ENCODE data around the gene TMEM39A. TPM values are rescaled to one million over a fixed set of nuclear protein-coding genes. Genes with fewer than 3 reads are reported as not detected.

TMEM39A gene
- 50.4 and 55.0 TPM in 2 replicates for total RNA-seq

DNA sequence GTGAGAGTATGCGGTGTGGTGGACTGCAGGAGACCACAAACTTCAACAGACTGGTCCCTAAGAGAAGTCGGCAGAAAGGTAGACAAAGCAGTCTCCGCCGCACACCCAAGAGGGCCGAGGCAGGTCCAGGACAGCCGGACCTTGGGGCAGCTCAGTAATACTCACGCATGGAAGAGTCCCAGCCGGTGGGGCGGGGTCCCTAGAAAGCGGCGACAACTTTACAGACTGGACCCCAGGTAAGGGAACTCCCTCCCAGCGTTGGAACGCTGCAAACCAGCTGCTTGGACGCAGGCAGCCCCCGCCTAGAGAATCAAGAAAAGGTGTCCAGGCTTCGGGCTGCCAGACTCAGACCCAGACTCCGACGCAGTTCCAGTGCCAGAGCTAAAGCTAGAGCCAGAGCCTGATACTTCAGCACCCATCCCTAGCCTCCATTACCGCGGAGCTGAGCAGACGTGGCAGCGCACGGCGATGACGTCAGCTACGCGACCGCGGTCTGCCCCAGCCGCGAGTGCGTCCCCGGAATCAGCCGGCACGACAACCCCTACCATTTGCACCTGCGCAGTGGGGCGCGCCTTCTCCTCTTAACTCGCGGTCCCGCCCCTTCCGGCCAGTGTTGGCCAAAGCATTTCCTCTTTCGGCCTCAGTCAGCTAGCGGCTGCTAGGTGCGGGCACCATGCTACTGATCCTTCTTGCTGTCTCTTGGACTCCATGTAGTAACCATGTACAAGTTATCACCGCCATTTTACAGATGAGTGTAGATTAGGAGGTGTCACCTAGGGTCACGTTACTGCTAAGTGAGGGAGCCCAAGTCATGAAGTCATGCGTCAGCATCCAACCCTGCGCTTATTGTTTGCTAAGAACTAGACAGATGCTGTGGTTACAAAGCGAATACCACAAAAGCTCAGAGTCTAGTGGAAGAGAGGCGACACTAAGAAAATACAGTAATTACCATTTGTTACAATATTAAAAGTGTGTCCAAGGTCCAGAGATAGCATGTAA lies at the start of gene TMEM39A:
TMEM39A (minus strand) TSS at position 445 of the 999 bp plus-strand sequence. CDS start 1,541 bp downstream, outside the sequence.
- intact Hi-C loops (cut with micrococcal nuclease): loop anchor here (1.0 to 10.0 kb wide), 15 partner anchors 35 to 1279 kb away; partner anchors contain the start of genes ARHGAP31, CD80, COX17 and GTF2E1

GRCh38 chr3:119510690-119511089 lies 47.3 kb upstream of the TMEM39A start:
- intact Hi-C loops (cut with micrococcal nuclease): no loop called here

- intact Hi-C loops (cut with micrococcal nuclease): no loop called here
Measured at GRCh38 chr3:119508172-119508845, 44.9 kb upstream of the TMEM39A start.

DNA sequence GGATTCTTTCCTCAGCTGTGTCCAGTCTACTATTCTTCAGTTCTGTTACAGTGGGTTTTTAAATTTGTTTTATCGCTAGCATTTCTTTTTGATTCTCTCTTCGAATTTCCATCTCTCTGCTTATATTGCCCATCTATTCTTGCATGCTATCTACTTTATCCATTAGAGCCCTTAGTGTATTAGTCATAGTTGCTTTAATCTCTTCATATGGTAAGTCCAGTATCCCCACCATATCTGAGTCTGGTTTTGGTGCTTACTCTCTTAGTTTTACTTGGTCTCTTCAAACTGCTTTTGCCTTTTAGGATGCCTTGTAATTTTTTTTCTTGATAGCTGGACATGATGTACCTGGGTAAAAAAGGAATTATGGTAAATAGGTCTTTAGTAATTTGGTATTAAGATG lies 44.0 kb upstream of the TMEM39A start:
- intact Hi-C loops (cut with micrococcal nuclease): loop anchor here (1.0 to 2.0 kb wide), 2 partner anchors 9 to 51 kb away; partner anchors contain the start of genes CD80 and TIMMDC1

DNA sequence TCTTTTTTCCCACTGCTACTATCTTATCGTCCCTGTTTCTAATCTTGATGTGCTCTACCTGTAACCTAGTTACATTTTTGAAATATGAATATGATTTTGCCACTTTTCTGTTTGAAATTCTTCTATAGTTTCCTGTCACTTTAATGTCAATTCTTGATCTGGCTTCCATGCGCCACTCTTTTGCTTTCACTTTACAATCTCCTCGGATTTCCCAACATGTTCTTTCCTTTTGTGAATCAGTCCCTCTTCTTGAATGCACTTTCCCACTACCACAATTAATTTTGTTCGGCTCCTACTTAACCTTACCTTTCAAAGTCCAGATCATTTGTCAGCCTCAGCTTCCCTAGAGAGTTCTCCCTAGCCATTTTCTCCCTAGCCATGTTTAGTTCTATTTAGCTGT lies 43.2 kb upstream of the TMEM39A start:
- intact Hi-C loops (cut with micrococcal nuclease): loop anchor here (1.0 to 2.0 kb wide), 2 partner anchors 8 to 52 kb away; partner anchors contain the start of genes CD80 and TIMMDC1

- intact Hi-C loops (cut with micrococcal nuclease): no loop called here
Measured at GRCh38 chr3:119500901-119501300, 37.5 kb upstream of the TMEM39A start.

DNA sequence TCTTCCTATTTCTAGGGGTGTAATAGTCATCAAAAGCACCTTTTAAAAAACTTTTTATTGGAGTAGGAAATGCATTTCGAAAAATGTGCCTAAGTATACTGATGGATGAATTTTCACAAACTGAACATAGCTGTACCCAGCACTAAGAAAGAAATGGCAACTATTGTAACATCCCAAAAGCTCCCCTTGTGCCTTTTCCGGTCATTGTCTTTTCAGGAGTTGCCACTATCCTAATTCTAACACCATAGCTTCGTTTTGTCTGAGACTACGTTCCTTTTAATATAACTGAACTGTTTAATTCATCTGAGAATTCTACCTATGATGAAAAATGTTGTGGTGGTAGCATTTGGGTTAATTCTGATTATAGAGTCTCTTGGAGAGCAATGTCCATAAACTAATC lies 36.9 kb upstream of the TMEM39A start:
- intact Hi-C loops (cut with micrococcal nuclease): no loop called here

- intact Hi-C loops (cut with micrococcal nuclease): loop anchor here (1.0 to 5.0 kb wide), 18 partner anchors 9 to 1244 kb away; partner anchors contain the start of genes ADPRH, ARHGAP31, B4GALT4 and CD80
Measured at GRCh38 chr3:119498186-119499011, 35.0 kb upstream of the TMEM39A start, which contains the start of gene TIMMDC1. Gene TIMMDC1, plus strand, starts transcription at chr3:119498547. Its CDS starts 187 bp downstream, at chr3:119498734.

- intact Hi-C loops (cut with micrococcal nuclease): loop anchor here (1.0 to 5.0 kb wide), 18 partner anchors 9 to 1244 kb away; partner anchors contain the start of genes ADPRH, ARHGAP31, B4GALT4 and CD80
Measured at GRCh38 chr3:119497820-119498185, 34.4 kb upstream of the TMEM39A start.

DNA sequence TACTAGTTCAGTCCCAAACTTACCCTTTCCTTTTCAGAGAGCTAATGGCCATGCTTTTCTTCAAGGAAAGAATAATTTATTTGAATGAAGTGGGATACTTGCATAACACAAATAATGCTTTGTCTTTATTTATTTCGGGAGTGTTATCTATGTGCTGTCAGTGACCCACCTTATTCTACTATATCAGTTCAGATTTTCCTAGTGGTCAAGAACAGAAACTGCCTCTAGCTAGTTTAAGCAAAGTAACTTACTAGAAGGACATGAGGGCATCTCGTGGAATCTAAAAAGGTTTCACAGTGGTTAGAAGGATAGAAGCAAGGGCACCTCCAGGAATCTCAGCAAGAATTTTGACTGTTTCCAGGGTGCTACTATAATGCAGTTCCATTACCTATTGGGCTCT lies 31.2 kb upstream of the TMEM39A start:
- intact Hi-C loops (cut with micrococcal nuclease): no loop called here

- intact Hi-C loops (cut with micrococcal nuclease): no loop called here
Measured at GRCh38 chr3:119492810-119493209, 29.4 kb upstream of the TMEM39A start.

DNA sequence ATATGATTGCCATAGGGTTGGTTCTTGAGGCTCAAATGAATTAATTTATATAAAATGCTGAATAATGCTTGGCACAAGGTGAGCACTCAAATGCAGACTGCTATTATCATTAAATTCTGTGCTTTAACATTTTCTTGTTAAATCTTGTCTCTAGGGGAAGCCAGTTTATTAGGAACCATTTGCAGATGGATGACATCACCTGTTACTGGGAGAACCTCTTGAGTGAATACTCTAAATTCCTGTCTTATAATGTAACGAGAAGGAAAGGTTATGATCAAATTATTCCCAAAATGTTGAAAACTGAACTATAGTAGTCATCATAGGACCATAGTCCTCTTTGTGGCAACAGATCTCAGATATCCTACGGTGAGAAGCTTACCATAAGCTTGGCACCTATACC lies 28.7 kb upstream of the TMEM39A start:
- intact Hi-C loops (cut with micrococcal nuclease): no loop called here

DNA sequence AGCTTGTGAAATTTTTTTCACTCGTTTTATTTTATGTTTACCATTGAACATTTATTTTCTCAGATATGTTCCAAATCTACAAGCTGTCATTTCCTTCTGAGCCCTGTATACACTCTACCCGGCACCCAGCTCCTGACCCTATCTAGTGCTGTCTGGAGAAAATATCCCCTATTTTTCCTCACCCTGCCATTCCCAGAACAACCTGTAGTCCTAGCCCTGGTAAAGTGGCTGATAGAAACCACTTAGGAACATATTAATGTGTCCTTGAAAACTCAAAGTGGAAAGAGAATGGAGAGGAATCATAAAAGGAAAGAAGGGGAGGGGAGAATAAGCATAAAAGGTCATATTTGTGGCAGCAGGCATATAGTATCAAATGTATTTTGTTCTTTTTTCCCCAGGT lies 26.7 kb upstream of the TMEM39A start:
- intact Hi-C loops (cut with micrococcal nuclease): no loop called here

GRCh38 chr3:119485563-119485962 lies 22.1 kb upstream of the TMEM39A start:
- intact Hi-C loops (cut with micrococcal nuclease): no loop called here

- intact Hi-C loops (cut with micrococcal nuclease): no loop called here
Measured at GRCh38 chr3:119483101-119483500, 19.7 kb upstream of the TMEM39A start.

DNA sequence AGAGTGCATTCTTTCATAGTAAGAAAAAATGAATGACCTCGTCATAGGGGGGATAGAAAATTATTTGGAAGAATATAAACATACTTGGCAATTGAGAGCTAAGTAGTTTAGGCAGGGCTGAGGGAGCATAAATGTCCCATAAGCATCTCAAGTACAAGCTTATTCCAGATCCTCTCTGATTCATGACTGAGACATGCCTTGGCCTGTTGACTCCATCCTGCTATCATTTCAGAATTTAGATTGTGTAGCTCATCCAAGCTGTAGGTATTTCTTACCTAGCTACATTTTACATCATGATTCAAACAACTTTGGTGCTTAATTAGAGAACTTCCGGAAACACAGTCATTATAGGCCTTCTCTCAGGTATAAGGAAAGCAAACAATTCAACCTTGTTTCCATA lies 17.7 kb upstream of the TMEM39A start:
- intact Hi-C loops (cut with micrococcal nuclease): no loop called here

GRCh38 chr3:119470866-119471265 lies 7.5 kb upstream of the TMEM39A start:
- intact Hi-C loops (cut with micrococcal nuclease): loop anchor here (1.0 kb wide), 1 partner anchor 9 kb away; no protein-coding TSS in a partner anchor

DNA sequence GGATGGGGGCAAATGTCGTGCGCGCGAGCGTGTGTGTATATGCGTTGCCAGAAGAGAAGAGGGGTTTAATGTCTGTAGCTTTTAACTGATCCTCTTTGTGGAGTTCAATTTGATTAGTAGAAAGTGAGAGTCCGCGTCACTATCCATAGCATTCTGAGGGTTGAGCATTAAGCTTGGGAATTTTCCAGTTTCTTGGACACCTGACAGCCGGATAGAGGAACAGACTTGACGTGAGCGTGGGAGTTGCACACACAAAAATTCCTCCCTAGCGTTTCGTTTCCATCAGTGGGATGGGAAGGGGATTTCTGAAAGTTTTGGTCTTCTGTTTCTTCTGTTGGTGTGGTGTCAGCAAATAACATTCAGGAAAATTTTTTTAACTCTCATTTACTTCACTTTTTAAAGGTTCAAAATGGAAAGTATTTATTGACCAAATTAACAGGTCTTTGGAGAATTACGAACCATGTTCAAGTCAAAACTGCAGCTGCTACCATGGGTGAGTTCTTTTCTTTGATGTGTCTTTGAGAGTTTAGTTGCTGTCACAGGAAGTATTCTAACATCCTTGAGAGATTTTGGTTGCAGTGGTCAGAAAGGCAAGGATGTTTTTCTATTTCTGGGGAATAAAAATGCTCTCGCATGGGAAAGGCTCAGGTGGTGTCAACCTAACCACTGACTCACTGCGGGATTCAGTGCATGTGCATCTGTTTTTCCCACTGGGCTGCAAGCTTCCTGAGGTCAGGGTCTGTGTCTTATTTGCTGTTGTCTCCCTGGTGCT lies 6.2 kb upstream of the TMEM39A start:
- intact Hi-C loops (cut with micrococcal nuclease): loop anchor here (1.0 to 10.0 kb wide), 7 partner anchors 7 to 945 kb away; partner anchors contain the start of genes CD80, COX17, GSK3B and TIMMDC1

DNA sequence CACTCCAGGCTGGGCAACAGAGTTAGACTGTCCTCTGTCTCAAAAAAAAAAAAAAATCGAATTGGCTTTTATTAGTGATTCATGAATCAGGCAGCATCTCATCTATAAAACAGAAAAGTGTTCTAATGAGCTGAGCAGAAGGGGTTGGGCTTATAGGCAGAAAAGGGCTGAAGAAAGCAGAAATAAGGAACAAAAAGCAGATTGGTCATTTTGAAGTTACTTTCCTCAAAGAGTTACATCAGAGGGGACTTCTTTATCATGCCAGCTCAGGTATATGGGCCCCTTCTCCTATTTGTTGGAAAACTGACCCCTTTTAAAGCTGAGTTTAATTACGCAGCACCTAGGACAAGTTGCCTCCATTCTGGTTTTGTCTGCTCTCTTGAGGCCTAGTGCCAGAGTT lies 4.6 kb upstream of the TMEM39A start:
- intact Hi-C loops (cut with micrococcal nuclease): loop anchor here (10.0 kb wide), 1 partner anchor 947 kb away; no protein-coding TSS in a partner anchor

DNA sequence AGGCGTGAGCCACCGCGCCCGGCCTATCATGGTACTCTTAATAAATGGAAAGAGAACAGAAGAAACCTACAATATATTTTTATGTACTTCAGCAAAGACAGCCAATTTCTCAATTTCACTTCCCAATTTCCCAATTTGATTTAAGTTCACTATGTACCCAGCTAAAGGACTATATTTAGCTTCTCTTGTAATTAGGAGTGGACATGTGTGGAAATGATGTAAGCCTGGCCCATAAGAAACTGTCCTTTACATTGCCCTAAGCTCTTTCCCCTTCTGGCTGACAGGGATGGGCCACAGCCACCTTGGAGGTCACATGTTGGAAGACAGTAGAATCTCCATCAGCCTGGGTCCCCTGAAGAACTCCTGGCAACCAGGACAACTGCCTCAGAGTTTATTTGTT lies 6.2 kb downstream of the TMEM39A start:
- intact Hi-C loops (cut with micrococcal nuclease): no loop called here

All from T-helper 1 cell treated with Interleukin-12 subunit alpha and Interleukin-12 subunit beta and Interleukin-4 antibody, amounts not matched to agents 30 ng/mL and 1 ng/mL, for 36 hours (primary cell).